Neutrophil (primary cell): ENCODE results near the gene FOXN3.

Experiments
- H3K27ac ChIP-seq: fragments of 200-600 bp; sonication (generic); 2 replicates; pipeline ENCODE4 v1.5.1; 2016; ENCODE audit warnings: mild to moderate bottlenecking, moderate library complexity
- H3K27me3 ChIP-seq: fragments of 200-600 bp; sonication (generic); 2 replicates; pipeline ENCODE4 v1.6.0; 2016; ENCODE audit warnings: mild to moderate bottlenecking
- H3K36me3 ChIP-seq: fragments of 200-600 bp; sonication (generic); 2 replicates; pipeline ENCODE4 v1.5.1; 2017
- H3K4me1 ChIP-seq, 2 experiments: fragments of 200-600 bp in 1 of 2; sonication (generic) in 1 of 2; 1 replicate in 1 of 2; 2 replicates in 1 of 2; pipeline versions ENCODE4 v1.5.1 to v1.6.1; 2013 to 2016; ENCODE audit warnings: low read depth in 1 of 2, low read length in 1 of 2, mild to moderate bottlenecking in 1 of 2, moderate library complexity in 1 of 2; ENCODE audit not compliant: control insufficient read depth in 1 of 2, insufficient read depth in 1 of 2
- H3K4me3 ChIP-seq, 2 experiments: fragments of 200-600 bp in 1 of 2; sonication (generic) in 1 of 2; 1 replicate in 1 of 2; 2 replicates in 1 of 2; pipeline ENCODE4 v1.5.1; 2013 to 2016; ENCODE audit warnings: low read depth in 1 of 2, low read length in 1 of 2, mild to moderate bottlenecking in 1 of 2, moderate library complexity in 1 of 2
- H3K9me3 ChIP-seq: fragments of 200-600 bp; sonication (generic); 2 replicates; pipeline ENCODE4 v1.5.1; 2016
- CTCF ChIP-seq: fragments of 200-600 bp; sonication (generic); IDR thresholded peaks from 2 replicates; pipeline ENCODE4 v1.5.1; 2016; ENCODE audit warnings: antibody characterized with exemption

The FOXN3 gene

GRCh38 chr14:89190765-89191513, 226.1 kb downstream of the FOXN3 start:
- TF ChIP-seq CTCF = no peak
- Histone ChIP-seq H3K36me3 (no peaks in the 10 kb centered on the region), H3K4me3 (no peak overlapping the region), H3K4me1 (peaks cover 42 to 47% of the 10 kb centered on the region in 2 experiments), H3K9me3 (no peaks in the 10 kb centered on the region), H3K27ac (peak overlapping the region; percentile 83), H3K27me3 (no peaks in the 10 kb centered on the region)

GRCh38 chr14:89188492-89188891, 228.5 kb downstream of the FOXN3 start:
- no peaks in the 10 kb centered on the region for H3K9me3 ChIP-seq
- H3K27ac ChIP-seq = peak overlapping the region; percentile 83
- H3K4me1 ChIP-seq = peaks cover 42% of the 10 kb centered on the region in 2 experiments
- H3K27me3 ChIP-seq = no peaks in the 10 kb centered on the region
- H3K36me3 ChIP-seq = peaks cover 13% of the 10 kb centered on the region
- no peak for TF ChIP-seq CTCF
- H3K4me3 ChIP-seq = no peak overlapping the region

DNA sequence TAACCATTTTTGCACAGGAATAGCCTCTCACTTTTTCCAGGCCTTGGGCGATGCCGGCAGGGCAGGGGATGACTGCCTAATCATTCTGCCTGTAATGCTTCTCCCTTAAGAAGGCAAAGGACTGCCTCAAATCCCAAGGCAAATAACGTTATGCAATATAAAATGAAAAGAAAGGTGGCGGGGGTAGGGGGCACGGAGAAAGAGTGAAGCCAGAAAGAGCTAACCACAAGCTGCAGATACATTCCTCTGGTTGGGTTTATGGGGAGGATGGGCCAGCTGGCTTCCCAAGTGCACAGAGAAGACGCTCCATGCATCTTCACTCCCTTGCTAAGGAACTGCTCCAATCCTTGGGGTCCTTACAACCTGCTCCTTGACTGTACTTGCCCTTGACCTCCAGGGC, 229.5 kb downstream of the FOXN3 start:
- H3K27ac ChIP-seq = no peak overlapping the region
- H3K4me1 ChIP-seq = peaks cover 42% of the 10 kb centered on the region in 2 experiments

GRCh38 chr14:89186856-89187376, 230.1 kb downstream of the FOXN3 start:
- Histone ChIP-seq H3K27me3 (no peaks in the 10 kb centered on the region), H3K9me3 (no peaks in the 10 kb centered on the region), H3K36me3 (peaks cover 13% of the 10 kb centered on the region), H3K4me3 (no peak overlapping the region), H3K4me1 (peaks cover 42% of the 10 kb centered on the region in 2 experiments), H3K27ac (no peak overlapping the region)
- TF ChIP-seq CTCF = no peak

More for the DNA sequence above, 229.5 kb downstream of the FOXN3 start:
- TF ChIP-seq CTCF = no peak
- H3K27me3 ChIP-seq = no peaks in the 10 kb centered on the region
- H3K36me3 ChIP-seq = peaks cover 13% of the 10 kb centered on the region
- H3K4me3 ChIP-seq = no peak overlapping the region
- H3K9me3 ChIP-seq = no peaks in the 10 kb centered on the region

GRCh38 chr14:89185919-89186855, 230.8 kb downstream of the FOXN3 start:
- Histone ChIP-seq H3K4me1 (peaks cover 41 to 42% of the 10 kb centered on the region in 2 experiments), H3K27ac (no peak overlapping the region), H3K4me3 (no peak overlapping the region), H3K27me3 (no peaks in the 10 kb centered on the region), H3K9me3 (no peaks in the 10 kb centered on the region), H3K36me3 (peaks cover 13% of the 10 kb centered on the region)
- TF ChIP-seq CTCF = no peak
